GM21515 (cell line): ENCODE data around the gene MCM3.
A peak's percentile ranks its signal among the peaks of the same experiment; 100 is the strongest.

Experiments used
- ATAC-seq: cut with Tn5 transposase; IDR thresholded peaks from one replicate; pipeline ENCODE4 v1.9.1; 2021; ENCODE audit not compliant: unreplicated experiment

MCM3 gene

GRCh38 chr6:52284460-52285176, at the start of gene MCM3:
Gene MCM3 (minus strand): TSS chr6:52284742. CDS start chr6:52284674, 68 bp downstream.
- peak; percentile 98 for ATAC-seq

GRCh38 chr6:52333840-52334200, 49.3 kb upstream of the MCM3 start:
- ATAC-seq = no peak

DNA sequence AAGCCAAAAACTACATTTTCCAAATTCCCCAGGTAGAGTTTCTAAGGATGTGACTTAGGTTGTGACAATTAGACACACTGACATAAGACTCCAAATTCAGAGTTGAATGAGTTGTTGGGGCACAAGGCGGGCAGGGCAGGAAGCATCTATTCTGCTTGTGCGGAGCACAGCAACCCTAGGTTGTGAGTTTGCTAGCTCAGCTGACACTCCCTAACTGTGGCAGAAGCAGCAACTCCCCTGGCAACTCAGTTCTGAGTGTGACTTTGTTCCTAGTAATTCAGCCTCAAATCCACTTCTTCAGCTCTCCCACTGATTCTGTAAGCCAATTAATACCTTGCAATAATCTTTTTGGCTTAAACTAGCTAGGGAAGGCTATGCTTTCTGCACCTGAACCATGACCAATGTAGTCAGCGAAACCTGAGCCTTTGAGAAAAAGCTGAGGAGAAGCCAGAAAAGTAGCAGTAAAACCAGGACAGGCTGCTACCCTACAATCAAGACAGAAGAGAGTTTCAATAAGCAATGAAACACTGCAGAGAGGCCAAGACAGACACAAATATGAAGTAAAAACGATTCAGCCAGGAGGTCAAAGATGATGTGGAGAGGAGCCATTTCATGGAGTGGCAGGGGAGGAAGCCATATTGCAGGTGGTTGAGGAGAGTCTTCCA, 47.4 kb upstream of the MCM3 start:
- no peak for ATAC-seq

- no peak for ATAC-seq
Observed at GRCh38 chr6:52330470-52330869, 45.9 kb upstream of the MCM3 start.

DNA sequence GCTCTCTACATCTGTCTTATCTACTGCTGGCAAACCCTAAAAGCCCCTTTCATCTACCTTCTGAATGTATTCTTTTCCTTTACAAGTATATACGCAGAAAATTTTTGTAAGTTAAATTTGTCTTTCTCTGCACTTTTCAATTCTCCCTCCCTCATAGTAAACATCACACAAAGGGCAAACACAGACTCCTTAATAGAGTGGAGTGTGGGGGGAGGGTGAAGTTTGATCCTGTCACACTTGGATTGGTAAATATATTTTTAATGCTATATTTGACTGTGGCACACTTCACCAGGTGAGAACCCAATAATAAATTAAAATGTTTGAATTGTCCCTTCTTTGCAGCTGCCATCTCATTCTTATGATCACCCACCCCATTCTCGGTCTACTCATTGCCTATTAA, 44.2 kb upstream of the MCM3 start:
- no peak for ATAC-seq

DNA sequence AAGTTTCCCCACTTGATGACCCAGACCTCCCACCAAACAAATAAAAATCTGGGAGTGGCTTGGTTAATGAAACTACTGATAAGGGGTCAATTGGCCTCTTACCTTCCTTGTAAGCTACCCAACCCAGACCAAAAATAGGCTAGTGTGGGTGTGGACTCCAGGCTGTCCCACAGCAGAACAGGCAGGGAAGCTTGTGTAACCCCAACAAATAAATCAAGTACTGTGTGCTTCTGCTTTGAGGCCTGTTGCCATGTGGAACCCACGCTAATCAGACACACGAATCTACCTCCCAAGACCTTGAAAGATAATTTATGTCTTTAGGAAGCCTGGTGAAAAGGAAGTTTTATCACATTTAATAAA, 43.7 kb upstream of the MCM3 start:
- ATAC-seq = no peak

DNA sequence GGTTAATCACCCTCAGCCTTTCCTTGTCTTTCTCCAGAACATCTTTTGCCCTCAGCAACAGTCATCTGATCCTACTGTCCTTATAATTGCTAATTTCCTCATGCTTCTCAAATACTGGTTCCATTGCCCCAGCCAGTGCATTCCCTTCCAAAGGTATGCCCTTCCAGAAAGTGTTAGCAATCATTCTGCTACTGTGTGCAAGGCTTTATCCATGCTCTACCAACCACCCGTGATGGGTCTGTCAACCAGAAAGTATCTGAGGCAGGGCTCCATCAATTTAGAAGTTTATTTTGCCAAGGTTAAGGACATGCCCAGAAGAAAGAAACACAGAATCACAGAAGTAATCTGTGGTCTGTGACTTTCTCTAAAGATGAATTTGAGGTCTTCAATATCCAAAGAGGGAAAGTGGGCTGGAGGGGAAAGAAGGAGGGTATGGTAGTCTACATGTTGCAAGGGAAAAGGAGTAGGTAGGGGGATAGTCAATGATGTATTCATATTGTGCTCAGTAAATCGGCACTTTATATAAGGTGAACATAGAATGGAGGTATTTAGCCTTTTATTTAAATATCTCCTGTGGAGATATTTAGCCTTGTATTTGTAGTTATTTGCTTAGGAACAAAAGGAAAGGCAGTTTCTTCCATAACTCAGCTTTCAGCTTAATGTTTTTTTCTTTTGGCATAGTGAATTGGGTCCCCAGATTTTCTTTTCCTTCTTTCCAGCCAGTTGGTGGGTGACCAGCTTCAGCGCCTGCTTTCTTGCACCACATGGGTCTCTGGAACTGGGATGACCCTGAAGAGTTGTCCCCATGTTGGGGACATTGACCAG, 42.2 kb upstream of the MCM3 start:
- no peak for ATAC-seq

- ATAC-seq = no peak
Observed at GRCh38 chr6:52325695-52326471, 41.3 kb upstream of the MCM3 start.

DNA sequence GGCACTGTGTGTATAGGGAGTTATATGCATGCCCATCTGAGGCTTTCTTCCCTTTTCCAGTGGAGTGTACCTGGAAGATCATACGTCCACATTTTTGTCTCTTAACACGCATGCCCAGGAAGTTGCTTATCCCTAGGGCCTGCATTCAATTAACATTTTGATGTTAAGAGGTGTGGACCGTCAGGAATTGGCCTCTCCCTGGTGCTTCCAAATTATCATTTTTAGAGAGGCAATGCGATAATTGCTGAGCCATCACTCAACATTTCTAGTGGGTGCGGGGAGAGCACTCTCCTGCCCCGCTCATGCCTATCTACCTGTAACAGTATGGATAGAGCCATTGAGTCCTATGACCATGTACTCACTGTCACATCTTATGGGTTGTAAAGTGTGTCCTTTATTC, 39.6 kb upstream of the MCM3 start:
- no peak for ATAC-seq

- peak; percentile 98 for ATAC-seq
Observed at GRCh38 chr6:52317841-52318581, 33.5 kb upstream of the MCM3 start.

GRCh38 chr6:52317211-52317610, 32.7 kb upstream of the MCM3 start:
- ATAC-seq = no peak

DNA sequence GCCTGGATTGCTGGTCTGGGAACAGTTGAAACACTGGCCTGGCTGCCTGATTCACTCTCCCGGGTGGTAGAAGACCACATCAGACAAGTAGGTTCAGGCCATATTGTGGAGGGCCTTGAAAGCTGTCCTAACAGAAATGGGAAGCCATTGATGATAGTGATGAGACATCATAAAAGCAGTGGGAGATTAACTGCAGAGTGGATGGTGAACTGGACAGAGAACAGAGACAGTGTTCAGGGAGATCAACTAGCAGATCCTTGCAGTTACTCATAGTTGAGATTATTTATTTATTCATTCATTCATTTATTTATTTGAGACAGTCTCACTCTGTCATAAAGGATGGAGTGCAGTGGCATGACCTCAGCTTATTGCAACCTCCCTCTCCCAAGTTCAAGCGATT, 30.2 kb upstream of the MCM3 start:
- no peak for ATAC-seq

DNA sequence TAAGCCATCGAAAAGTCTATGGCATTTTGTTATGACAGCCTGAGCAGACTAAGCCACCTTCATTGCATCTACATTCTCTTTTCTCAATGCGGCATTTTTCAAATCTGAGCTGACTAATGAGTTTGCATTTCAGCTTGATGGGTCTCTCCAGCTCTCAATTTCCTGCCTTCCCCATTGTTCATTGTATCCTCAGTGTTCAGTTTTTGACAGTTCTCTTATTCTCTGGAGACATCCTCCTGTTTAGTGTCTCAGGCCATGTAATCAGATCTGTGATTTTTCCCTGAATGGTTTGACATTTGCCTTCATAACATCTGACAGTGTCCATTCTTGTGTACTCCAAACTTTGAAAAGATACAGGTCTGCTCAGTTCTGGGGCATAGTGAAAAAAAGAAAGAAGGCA, 27.9 kb upstream of the MCM3 start:
- ATAC-seq = no peak

DNA sequence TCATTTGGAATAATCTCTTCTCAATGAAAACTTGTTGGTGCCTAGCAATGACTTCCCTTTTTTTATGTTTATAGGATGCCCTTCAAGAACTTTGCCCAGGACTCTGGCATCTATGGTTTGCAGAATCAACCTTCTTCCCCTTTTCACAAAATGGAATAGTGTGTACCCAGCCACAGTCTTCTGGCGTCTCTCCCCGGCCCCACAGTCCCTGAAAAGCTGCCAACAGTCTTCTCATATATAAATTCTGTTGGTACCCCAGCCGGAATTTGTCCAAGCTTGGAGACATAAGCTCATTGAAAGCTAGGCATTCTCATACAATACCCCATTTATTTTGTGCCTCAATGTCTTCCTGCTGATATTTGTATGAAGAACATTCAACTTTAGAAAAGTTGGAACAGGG, 26.4 kb upstream of the MCM3 start:
- no peak for ATAC-seq

- no peak for ATAC-seq
Observed at GRCh38 chr6:52307900-52308372, 23.4 kb upstream of the MCM3 start.

GRCh38 chr6:52306972-52307870, 22.7 kb upstream of the MCM3 start:
- no peak for ATAC-seq

- peak; percentile 63 for ATAC-seq
Observed at GRCh38 chr6:52305948-52306767, 21.6 kb upstream of the MCM3 start.

DNA sequence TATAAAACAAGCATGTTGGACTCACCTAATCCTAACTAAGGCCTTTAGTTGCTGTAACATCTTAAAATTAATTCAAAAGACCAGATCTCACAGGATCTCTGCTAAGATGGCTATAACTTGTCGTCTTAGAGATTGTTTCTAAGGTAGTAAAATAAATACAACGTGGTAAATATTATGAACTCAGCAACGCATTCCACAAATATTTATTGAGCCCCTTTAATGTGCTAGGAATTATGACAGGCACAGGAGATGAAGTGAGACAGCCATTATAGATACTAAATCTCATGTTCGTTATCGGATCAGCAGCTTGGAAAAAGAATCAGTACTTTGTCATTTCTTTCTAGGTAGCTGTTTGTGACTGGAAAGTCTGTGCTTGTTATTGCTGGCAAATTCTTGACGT, 20.9 kb upstream of the MCM3 start:
- no peak for ATAC-seq

DNA sequence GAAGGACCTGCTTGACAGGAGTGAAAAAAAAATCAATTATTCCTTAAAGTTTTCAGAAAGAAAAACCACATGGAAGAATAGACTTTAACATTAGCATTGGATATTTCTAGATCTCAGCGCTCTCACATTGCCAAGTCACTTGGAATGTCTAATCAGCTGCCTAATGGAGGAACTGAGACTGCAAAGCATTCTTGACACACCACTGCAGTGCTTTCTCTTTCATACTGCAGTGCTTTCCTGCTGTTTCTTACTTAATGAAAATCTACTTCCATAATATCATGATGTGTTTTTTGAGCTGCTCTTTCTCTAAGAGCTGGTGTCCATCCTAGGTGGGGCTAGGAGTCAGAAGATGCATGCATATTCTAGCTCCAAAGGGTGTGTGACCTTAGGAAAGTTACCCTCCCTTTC, 20.4 kb upstream of the MCM3 start:
- ATAC-seq = peak; percentile 50
